CD8-positive, alpha-beta memory T cell (primary cell): ENCODE measurements around the gene SFMBT2. TPM values are rescaled to one million over a fixed set of nuclear protein-coding genes. Genes with fewer than 3 reads are reported as not detected.

ENCODE experiments used
- CTCF ChIA-PET: fragments of 350-600 bp; sonication (Branson Sonifier 250); formaldehyde crosslinking; loops from one replicate; lab custom pipeline; 2021; ENCODE audit warnings: antibody characterized with exemption; lab: Charles Lee
- POLR2A ChIA-PET: fragments of 350-600 bp; sonication (Branson Sonifier 250); formaldehyde crosslinking; loops from one replicate; lab custom pipeline; 2021; ENCODE audit warnings: antibody characterized with exemption; lab: Charles Lee
- DNase-seq, 5 donors: peaks; one replicate each; pipeline versions ENCODE4 v3.0.0 to v3.0.0-alpha.2; 2020 to 2022; ENCODE audit warnings: mixed read lengths in 1 of 5
- H3K27ac ChIP-seq: one replicate; pipeline ENCODE4 v1.7.0; 2013; ENCODE audit warnings: low read depth, mild to moderate bottlenecking, low read length, moderate library complexity
- H3K27me3 ChIP-seq: 2 replicates; pipeline ENCODE4 v1.7.0; 2013; ENCODE audit warnings: low read length, mild to moderate bottlenecking; ENCODE audit not compliant: insufficient read depth, poor library complexity, severe bottlenecking
- H3K36me3 ChIP-seq: 2 replicates; pipeline ENCODE4 v1.7.0; 2013; ENCODE audit warnings: mild to moderate bottlenecking, low read length, moderate library complexity; ENCODE audit not compliant: insufficient read depth
- H3K4me1 ChIP-seq: 2 replicates; pipeline ENCODE4 v1.7.0; 2013; ENCODE audit warnings: mild to moderate bottlenecking, low read length, moderate library complexity; ENCODE audit not compliant: insufficient read depth
- H3K4me3 ChIP-seq: 2 replicates; pipeline ENCODE4 v1.7.0; 2013; ENCODE audit warnings: mild to moderate bottlenecking, low read length
- H3K9me3 ChIP-seq: 2 replicates; pipeline ENCODE4 v1.7.0; 2013; ENCODE audit warnings: mild to moderate bottlenecking, low read length
- H3K27ac Mint-ChIP-seq, 8 donors: one replicate each; pipeline ENCODE4 v1.8.0; 2020 to 2021; ENCODE audit warnings: mixed read lengths in 8 of 8, mild to moderate bottlenecking in 6 of 8, inconsistent platforms in 3 of 8, moderate library complexity in 3 of 8
- H3K27me3 Mint-ChIP-seq, 2 donors: one replicate each; pipeline ENCODE4 v1.8.0; 2020 to 2021; ENCODE audit warnings: mixed read lengths in 2 of 2, mild to moderate bottlenecking in 1 of 2, moderate library complexity in 1 of 2
- H3K36me3 Mint-ChIP-seq, 3 donors: one replicate each; pipeline ENCODE4 v1.8.0; 2020 to 2021; ENCODE audit warnings: mixed read lengths in 3 of 3, inconsistent platforms in 1 of 3, mild to moderate bottlenecking in 1 of 3
- H3K4me1 Mint-ChIP-seq, 3 donors: one replicate each; pipeline ENCODE4 v1.8.0; 2020 to 2021; ENCODE audit warnings: mixed read lengths in 3 of 3, inconsistent platforms in 1 of 3, mild to moderate bottlenecking in 1 of 3
- H3K4me3 Mint-ChIP-seq, 7 donors: one replicate each; pipeline ENCODE4 v1.8.0; 2020 to 2021; ENCODE audit warnings: mixed read lengths in 7 of 7, mild to moderate bottlenecking in 6 of 7, moderate library complexity in 4 of 7, inconsistent platforms in 2 of 7
- H3K9me3 Mint-ChIP-seq, 5 donors: one replicate each; pipeline ENCODE4 v1.8.0; 2020 to 2022; ENCODE audit warnings: mixed read lengths in 5 of 5, mild to moderate bottlenecking in 3 of 5, moderate library complexity in 2 of 5, inconsistent platforms in 1 of 5
- polyA plus RNA-seq: library from polyadenylated mRNA; unstranded; fragments of 300-500 nt; fragmentation: Illumina TruSeq; gene quantifications from one replicate; pipeline ENCODE4 v1.2.3, GENCODE V29; 2021
- total RNA-seq, 2 experiments: library from RNA; stranded (reverse); gene quantifications; one replicate each; pipeline ENCODE4 v1.2.3, GENCODE V29; 2021

SFMBT2 gene
- total and polyA plus RNA-seq, 3 experiments from 2014 or later = 4.9 to 18.3 (median 17.4) TPM

GRCh38 chr10:7423521-7423920 is 12.7 kb upstream of the SFMBT2 start:
- H3K4me3 ChIP-seq = no peak overlapping the region
- no peaks in the 10 kb centered on the region for H3K27me3 ChIP-seq
- Mint-ChIP-seq H3K4me3 (no peak overlapping the region), H3K36me3 (no peaks in the 10 kb centered on the region), H3K4me1 (peaks cover 8 to 17% (median 14%) of the 10 kb centered on the region in 3 donors), H3K27me3 (peaks cover 0 to 1% of the 10 kb centered on the region in 2 donors), H3K9me3 (no peaks in the 10 kb centered on the region), H3K27ac (no peak overlapping the region)
- H3K4me1 ChIP-seq = peaks cover 7% of the 10 kb centered on the region
- H3K27ac ChIP-seq = no peak overlapping the region
- no peaks in the 10 kb centered on the region for H3K9me3 ChIP-seq
- H3K36me3 ChIP-seq = no peaks in the 10 kb centered on the region
- ChIA-PET POLR2A (interaction anchor here (0.7 kb wide), 1 partner anchor 12 kb away, joined by 4 read pairs; no protein-coding TSS in a partner anchor), CTCF (interaction anchor here (0.8 to 6.1 kb wide), 6 partner anchors 8 to 503 kb away, joined by 3 to 21 read pairs (median 6); partner anchors contain the start of gene SFMBT2)
- DNase-seq = no peak

- DNase-seq = no peak
- ChIA-PET CTCF (interaction anchor here (0.6 to 6.1 kb wide), 4 partner anchors 8 to 501 kb away, joined by 3 to 21 read pairs (median 3); no protein-coding TSS in a partner anchor), POLR2A (no interaction called here)
- no peaks in the 10 kb centered on the region for H3K36me3 ChIP-seq
- no peaks in the 10 kb centered on the region for H3K9me3 ChIP-seq
- H3K27me3 ChIP-seq = no peaks in the 10 kb centered on the region
- no peak overlapping the region for H3K4me3 ChIP-seq
- Mint-ChIP-seq H3K4me3 (no peak overlapping the region), H3K36me3 (no peaks in the 10 kb centered on the region), H3K4me1 (peaks cover 16 to 31% (median 24%) of the 10 kb centered on the region in 3 donors), H3K27me3 (peaks cover 0 to 1% of the 10 kb centered on the region in 2 donors), H3K27ac (peak overlapping the region in 1 of 8 donors; percentile 32), H3K9me3 (no peaks in the 10 kb centered on the region)
- H3K27ac ChIP-seq = no peak overlapping the region
- H3K4me1 ChIP-seq = peaks cover 11% of the 10 kb centered on the region
Measured at GRCh38 chr10:7421526-7421925, 10.7 kb upstream of the SFMBT2 start.

GRCh38 chr10:7419998-7420397 is 9.2 kb upstream of the SFMBT2 start:
- H3K4me1 Mint-ChIP-seq = peaks cover 16 to 25% (median 19%) of the 10 kb centered on the region in 3 donors
- CTCF ChIA-PET = interaction anchor here (0.5 to 6.1 kb wide), 5 partner anchors 9 to 503 kb away, joined by 3 to 21 read pairs (median 3); no protein-coding TSS in a partner anchor
- no peak overlapping the region for H3K27ac Mint-ChIP-seq
- Histone ChIP-seq H3K4me1 (peaks cover 11% of the 10 kb centered on the region), H3K9me3 (no peaks in the 10 kb centered on the region), H3K27me3 (no peaks in the 10 kb centered on the region), H3K4me3 (no peak overlapping the region), H3K27ac (no peak overlapping the region), H3K36me3 (no peaks in the 10 kb centered on the region)
- POLR2A ChIA-PET = no interaction called here
- no peaks in the 10 kb centered on the region for H3K27me3 Mint-ChIP-seq
- H3K4me3 Mint-ChIP-seq = no peak overlapping the region
- no peak for DNase-seq
- no peaks in the 10 kb centered on the region for H3K36me3 Mint-ChIP-seq
- H3K9me3 Mint-ChIP-seq = no peaks in the 10 kb centered on the region

GRCh38 chr10:7417807-7418206 is 7.0 kb upstream of the SFMBT2 start:
- peak overlapping the region in 6 of 8 donors; percentile 3 to 73 (median 32) for H3K27ac Mint-ChIP-seq
- Histone ChIP-seq H3K27me3 (no peaks in the 10 kb centered on the region), H3K9me3 (no peaks in the 10 kb centered on the region), H3K27ac (no peak overlapping the region), H3K36me3 (no peaks in the 10 kb centered on the region), H3K4me1 (peaks cover 6% of the 10 kb centered on the region), H3K4me3 (no peak overlapping the region)
- DNase-seq = no peak
- H3K36me3 Mint-ChIP-seq = no peaks in the 10 kb centered on the region
- peaks cover 12 to 16% (median 14%) of the 10 kb centered on the region in 3 donors for H3K4me1 Mint-ChIP-seq
- H3K9me3 Mint-ChIP-seq = no peaks in the 10 kb centered on the region
- ChIA-PET CTCF (interaction anchor here (1.3 to 4.4 kb wide), 6 partner anchors 18 to 501 kb away, joined by 3 to 40 read pairs (median 6); no protein-coding TSS in a partner anchor), POLR2A (interaction anchor here (0.6 to 1.2 kb wide), 2 partner anchors 76 to 297 kb away, joined by 3 read pairs; no protein-coding TSS in a partner anchor)
- peak overlapping the region in 1 of 7 donors; percentile 4 for H3K4me3 Mint-ChIP-seq
- H3K27me3 Mint-ChIP-seq = peaks cover 0 to 2% of the 10 kb centered on the region in 2 donors

- ChIA-PET POLR2A (interaction anchor here (1.2 kb wide), 1 partner anchor 296 kb away, joined by 3 read pairs; no protein-coding TSS in a partner anchor), CTCF (interaction anchor here (1.1 to 4.4 kb wide), 10 partner anchors 19 to 574 kb away, joined by 3 to 40 read pairs (median 5); no protein-coding TSS in a partner anchor)
- Histone ChIP-seq H3K27ac (no peak overlapping the region), H3K9me3 (no peaks in the 10 kb centered on the region), H3K4me1 (peaks cover 12% of the 10 kb centered on the region), H3K4me3 (no peak overlapping the region), H3K36me3 (no peaks in the 10 kb centered on the region), H3K27me3 (no peaks in the 10 kb centered on the region)
- DNase-seq = peak in 2 of 5 donors; percentile 36 to 45
- Mint-ChIP-seq H3K36me3 (no peaks in the 10 kb centered on the region), H3K27me3 (peaks cover 0 to 4% of the 10 kb centered on the region in 2 donors), H3K4me3 (peak overlapping the region in 1 of 7 donors; percentile 66), H3K9me3 (no peaks in the 10 kb centered on the region), H3K4me1 (peaks cover 14 to 21% (median 17%) of the 10 kb centered on the region in 3 donors), H3K27ac (peak overlapping the region in 1 of 8 donors; percentile 76)
Measured at GRCh38 chr10:7417103-7417623, 6.3 kb upstream of the SFMBT2 start.

- peak overlapping the region in 1 of 7 donors; percentile 56 for H3K4me3 Mint-ChIP-seq
- no peak for DNase-seq
- CTCF ChIA-PET = interaction anchor here (0.7 kb wide), 1 partner anchor 9 kb away, joined by 3 read pairs; no protein-coding TSS in a partner anchor
- Histone ChIP-seq H3K27me3 (no peaks in the 10 kb centered on the region), H3K4me1 (peaks cover 19% of the 10 kb centered on the region), H3K27ac (no peak overlapping the region), H3K9me3 (no peaks in the 10 kb centered on the region), H3K4me3 (no peak overlapping the region), H3K36me3 (no peaks in the 10 kb centered on the region)
- peak overlapping the region in 2 of 8 donors; percentile 22 to 51 for H3K27ac Mint-ChIP-seq
- peaks cover 0 to 5% (median 0%) of the 10 kb centered on the region in 5 donors for H3K9me3 Mint-ChIP-seq
- peaks cover 21 to 27% (median 24%) of the 10 kb centered on the region in 3 donors for H3K4me1 Mint-ChIP-seq
- peaks cover 0 to 7% (median 0%) of the 10 kb centered on the region in 3 donors for H3K36me3 Mint-ChIP-seq
- peaks cover 0 to 6% of the 10 kb centered on the region in 2 donors for H3K27me3 Mint-ChIP-seq
- POLR2A ChIA-PET = interaction anchor here (0.7 kb wide), 1 partner anchor 156 kb away, joined by 6 read pairs; no protein-coding TSS in a partner anchor
Measured at GRCh38 chr10:7414766-7415165, 3.9 kb upstream of the SFMBT2 start.

GRCh38 chr10:7412928-7413282 is 2.1 kb upstream of the SFMBT2 start:
- ChIA-PET CTCF (interaction anchor here (2.2 to 2.7 kb wide), 2 partner anchors 292 to 493 kb away, joined by 7 to 14 read pairs; no protein-coding TSS in a partner anchor), POLR2A (no interaction called here)
- H3K4me1 ChIP-seq = peaks cover 20% of the 10 kb centered on the region
- Mint-ChIP-seq H3K27ac (no peak overlapping the region), H3K36me3 (peaks cover 0 to 19% (median 0%) of the 10 kb centered on the region in 3 donors), H3K9me3 (peaks cover 0 to 5% (median 0%) of the 10 kb centered on the region in 5 donors), H3K4me3 (peak overlapping the region in 3 of 7 donors; percentile 97 to 99 (median 98)), H3K4me1 (peaks cover 31 to 36% (median 33%) of the 10 kb centered on the region in 3 donors), H3K27me3 (peaks cover 0 to 8% of the 10 kb centered on the region in 2 donors)
- H3K4me3 ChIP-seq = no peak overlapping the region
- DNase-seq = no peak
- no peaks in the 10 kb centered on the region for H3K27me3 ChIP-seq
- H3K9me3 ChIP-seq = no peaks in the 10 kb centered on the region
- no peaks in the 10 kb centered on the region for H3K36me3 ChIP-seq
- no peak overlapping the region for H3K27ac ChIP-seq
